HUES6 (cell line): ENCODE data around the gene CD81.

Experiments used
- H3K27ac ChIP-seq: 2 replicates; pipeline ENCODE4 v1.7.0; 2013; ENCODE audit warnings: low read depth, mild to moderate bottlenecking, low read length, inconsistent platforms
- H3K27me3 ChIP-seq: 2 replicates; pipeline ENCODE4 v1.6.1; 2013; ENCODE audit warnings: low read length; ENCODE audit not compliant: control insufficient read depth, insufficient read depth
- H3K36me3 ChIP-seq: 2 replicates; pipeline ENCODE4 v1.6.1; 2013; ENCODE audit warnings: low read length; ENCODE audit not compliant: control insufficient read depth, insufficient read depth
- H3K4me1 ChIP-seq: 2 replicates; pipeline ENCODE4 v1.6.1; 2013; ENCODE audit warnings: low read length; ENCODE audit not compliant: control insufficient read depth, insufficient read depth
- H3K4me3 ChIP-seq: 2 replicates; pipeline ENCODE4 v1.5.1; 2013; ENCODE audit warnings: low read depth, low read length
- H3K9ac ChIP-seq: one replicate; pipeline ENCODE4 v1.6.1; 2013; ENCODE audit warnings: mild to moderate bottlenecking, low read length
- H3K9me3 ChIP-seq: 2 replicates; pipeline ENCODE4 v1.6.1; 2013; ENCODE audit warnings: low read depth, low read length; ENCODE audit not compliant: control insufficient read depth, insufficient read depth

Gene CD81

DNA sequence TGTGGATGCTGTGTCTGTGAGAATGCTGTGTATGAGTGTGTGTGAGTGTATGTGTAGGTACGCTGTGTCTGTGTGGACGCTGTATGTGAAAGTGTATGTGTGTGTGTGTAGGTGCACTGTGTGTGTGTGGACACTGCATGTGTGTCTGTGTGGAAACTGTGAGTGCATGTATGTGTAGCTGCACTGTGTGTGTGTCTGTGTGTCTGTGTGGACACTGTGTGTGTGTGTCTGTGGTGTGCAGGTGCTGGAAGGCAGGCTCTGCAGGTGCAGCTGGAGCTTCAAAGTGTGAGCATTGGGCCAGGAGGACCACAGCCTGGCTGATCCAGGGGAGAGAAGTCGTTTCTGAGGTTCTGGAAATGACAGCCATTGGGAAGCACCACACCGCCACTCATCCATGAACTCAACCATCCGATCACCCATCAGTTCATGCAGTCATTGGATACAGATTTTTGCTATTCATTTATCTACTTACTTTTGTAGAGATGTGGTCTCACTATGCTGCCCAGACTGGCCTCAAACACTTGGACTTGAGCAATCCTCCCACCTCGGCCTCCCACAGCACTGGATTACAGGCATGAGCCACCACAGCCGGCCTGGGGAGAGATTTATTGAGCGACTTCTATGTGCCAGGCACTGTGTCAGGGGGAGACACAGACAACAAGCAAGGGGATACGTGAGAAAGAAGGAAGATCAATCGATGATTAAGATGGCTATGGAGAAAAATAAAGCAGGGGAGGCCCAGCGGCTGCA is 57.6 kb downstream of the CD81 start:
- H3K4me1 ChIP-seq, result no peaks in the 10 kb centered on the region
- no peak overlapping the region for H3K9ac ChIP-seq
- peaks cover 39% of the 10 kb centered on the region for H3K27me3 ChIP-seq

DNA sequence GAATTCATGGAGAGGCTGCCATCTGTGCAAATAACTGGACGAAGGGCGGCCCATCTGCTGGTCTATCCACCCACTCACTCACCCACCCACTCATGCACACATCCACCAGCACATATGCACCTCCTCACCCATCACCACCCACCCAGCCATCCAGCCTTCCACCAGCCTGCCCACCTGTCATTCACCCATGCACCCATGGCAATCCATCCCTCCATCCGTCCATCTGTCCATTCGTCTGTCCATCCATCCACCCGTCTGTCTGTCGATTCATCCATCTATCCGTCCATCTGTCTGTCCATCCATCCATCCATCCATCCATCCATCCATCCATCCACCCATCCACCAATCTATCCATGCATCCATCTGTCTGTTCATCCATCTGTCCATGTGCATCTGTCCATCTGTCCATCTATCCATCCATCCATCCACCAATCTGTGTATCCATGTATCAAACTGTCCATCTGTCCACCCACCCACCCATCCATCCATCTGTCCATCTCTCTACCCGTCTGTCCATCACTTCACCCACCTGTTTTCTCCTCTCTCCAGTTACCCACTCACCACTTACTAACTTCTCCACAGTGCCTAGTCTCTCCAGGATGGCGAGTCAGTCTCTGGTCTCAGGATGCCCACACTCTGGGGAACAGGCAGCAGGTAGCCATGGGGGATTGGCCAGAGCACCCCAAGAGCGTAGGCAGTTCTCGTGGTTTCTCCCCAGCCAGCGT is 58.3 kb downstream of the CD81 start:
- H3K9ac ChIP-seq, result no peak overlapping the region
- no peaks in the 10 kb centered on the region for H3K4me1 ChIP-seq
- no peaks in the 10 kb centered on the region; the same call in 1 of the 2 replicates for H3K9me3 ChIP-seq
- no peak overlapping the region for H3K4me3 ChIP-seq
- H3K36me3 ChIP-seq, result no peaks in the 10 kb centered on the region
- no peak overlapping the region for H3K27ac ChIP-seq
- H3K27me3 ChIP-seq, result peaks cover 47% of the 10 kb centered on the region

More for the DNA sequence above, 57.6 kb downstream of the CD81 start:
- H3K9me3 ChIP-seq, result no peaks in the 10 kb centered on the region; the same call in 1 of the 2 replicates
- H3K4me3 ChIP-seq, result no peak overlapping the region
- no peak overlapping the region for H3K27ac ChIP-seq
- H3K36me3 ChIP-seq, result no peaks in the 10 kb centered on the region

DNA sequence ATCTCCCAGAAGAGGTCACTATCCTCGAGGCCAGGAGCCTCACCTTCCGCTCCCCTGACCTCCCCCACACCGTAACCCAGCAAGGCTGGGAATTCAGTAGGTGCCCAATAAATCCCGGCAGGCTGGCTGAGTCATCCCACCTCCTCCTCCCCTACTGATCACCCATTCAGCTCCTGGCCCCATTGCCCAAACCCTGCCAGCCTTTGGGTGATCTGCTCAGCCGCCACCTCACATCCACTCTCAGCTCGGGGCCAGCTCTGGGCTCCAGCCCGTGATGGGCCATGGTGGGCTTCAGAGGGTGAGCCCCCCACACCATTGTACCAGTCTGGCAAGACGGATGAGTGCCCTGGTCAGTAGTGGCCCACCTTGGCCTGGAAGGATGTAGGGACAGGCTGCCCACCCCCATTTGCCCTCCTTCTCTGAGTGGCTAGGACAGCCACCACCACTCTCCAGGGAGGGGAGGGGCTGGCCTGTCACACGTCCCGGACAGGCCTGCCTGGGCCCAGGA is 59.0 kb downstream of the CD81 start:
- Histone ChIP-seq H3K9ac (no peak overlapping the region), H3K27me3 (peaks cover 53% of the 10 kb centered on the region), H3K4me3 (no peak overlapping the region), H3K4me1 (no peaks in the 10 kb centered on the region), H3K27ac (no peak overlapping the region), H3K36me3 (no peaks in the 10 kb centered on the region), H3K9me3 (no peaks in the 10 kb centered on the region)

DNA sequence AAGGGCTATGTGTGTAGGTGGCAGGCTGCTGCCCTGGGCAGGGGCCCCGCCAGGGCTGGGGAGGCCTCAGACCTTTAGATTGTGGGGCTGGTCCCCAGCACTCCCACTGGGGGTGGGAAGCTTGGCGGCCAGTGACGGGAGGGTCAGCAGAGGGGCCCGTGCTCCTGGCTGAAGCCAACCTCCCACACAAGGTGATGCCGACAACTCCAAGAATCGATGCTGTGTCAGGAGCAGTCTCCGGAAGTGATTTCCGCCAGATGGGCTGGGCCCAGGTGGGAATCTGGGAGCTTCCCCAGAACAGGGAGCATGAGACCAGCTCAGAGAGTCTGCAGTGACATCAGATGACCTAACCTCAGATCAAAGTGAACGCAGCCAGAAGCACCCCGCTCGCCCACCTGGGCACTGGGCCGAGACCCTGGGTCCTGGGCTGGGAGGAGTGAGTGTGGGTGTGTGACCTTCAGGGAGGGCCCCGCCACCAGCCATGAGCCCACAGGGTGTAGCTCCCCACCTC is 59.5 kb downstream of the CD81 start:
- no peaks in the 10 kb centered on the region for H3K36me3 ChIP-seq
- peaks cover 58% of the 10 kb centered on the region for H3K27me3 ChIP-seq

DNA sequence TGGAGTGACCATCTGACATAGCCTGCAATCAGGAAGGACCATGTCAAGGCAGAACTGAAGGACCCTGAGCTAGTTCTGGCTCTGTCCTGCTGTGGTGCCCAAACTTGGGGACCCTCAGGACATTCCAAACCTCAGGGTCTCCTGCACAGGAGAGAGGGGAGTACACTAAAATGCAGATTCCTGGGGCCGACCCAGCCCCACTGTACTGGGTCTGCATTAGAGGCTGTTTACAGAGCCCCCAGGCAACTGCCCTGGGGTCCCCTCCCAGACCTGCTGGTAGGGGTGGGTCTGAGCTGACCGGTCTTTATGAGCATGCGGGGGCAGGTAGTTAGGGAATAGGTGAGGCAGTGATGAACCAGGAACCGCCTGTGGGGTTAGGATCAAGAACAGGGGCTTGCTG is 60.4 kb downstream of the CD81 start:
- H3K4me1 ChIP-seq, result no peaks in the 10 kb centered on the region
- H3K9me3 ChIP-seq, result peaks cover under 1% of the 10 kb centered on the region; the same call in 1 of the 2 replicates

More for the DNA sequence above, 59.5 kb downstream of the CD81 start:
- Histone ChIP-seq H3K4me1 (no peaks in the 10 kb centered on the region), H3K9me3 (no peaks in the 10 kb centered on the region), H3K9ac (no peak overlapping the region), H3K4me3 (no peak overlapping the region), H3K27ac (no peak overlapping the region)

DNA sequence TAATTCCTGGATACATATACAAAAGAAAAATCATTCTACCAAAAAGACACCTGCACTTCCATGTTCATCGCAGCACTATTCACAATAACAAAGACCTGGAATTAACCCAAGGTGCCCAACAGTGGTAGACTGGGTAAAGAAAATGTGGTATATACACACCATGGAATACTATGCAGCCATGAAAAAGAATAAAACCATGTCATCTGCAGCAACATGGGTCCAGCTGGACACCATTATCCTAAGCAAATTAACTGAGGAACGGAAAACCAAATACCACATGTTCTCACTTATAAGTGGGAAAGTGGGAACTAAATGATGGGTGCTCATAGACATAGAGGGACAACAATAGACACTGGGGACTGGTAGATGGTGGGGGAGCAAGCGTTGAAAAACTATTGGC is 62.7 kb downstream of the CD81 start:
- Histone ChIP-seq H3K36me3 (no peaks in the 10 kb centered on the region), H3K27me3 (peaks cover 78% of the 10 kb centered on the region), H3K9ac (no peak overlapping the region), H3K4me1 (no peaks in the 10 kb centered on the region), H3K4me3 (no peak overlapping the region), H3K9me3 (peaks cover 5% of the 10 kb centered on the region; the same call in 1 of the 2 replicates), H3K27ac (no peak overlapping the region)

More for the DNA sequence above, 60.4 kb downstream of the CD81 start:
- H3K27ac ChIP-seq, result no peak overlapping the region
- no peak overlapping the region for H3K9ac ChIP-seq
- no peaks in the 10 kb centered on the region for H3K36me3 ChIP-seq
- no peak overlapping the region for H3K4me3 ChIP-seq
- peaks cover 68% of the 10 kb centered on the region for H3K27me3 ChIP-seq

DNA sequence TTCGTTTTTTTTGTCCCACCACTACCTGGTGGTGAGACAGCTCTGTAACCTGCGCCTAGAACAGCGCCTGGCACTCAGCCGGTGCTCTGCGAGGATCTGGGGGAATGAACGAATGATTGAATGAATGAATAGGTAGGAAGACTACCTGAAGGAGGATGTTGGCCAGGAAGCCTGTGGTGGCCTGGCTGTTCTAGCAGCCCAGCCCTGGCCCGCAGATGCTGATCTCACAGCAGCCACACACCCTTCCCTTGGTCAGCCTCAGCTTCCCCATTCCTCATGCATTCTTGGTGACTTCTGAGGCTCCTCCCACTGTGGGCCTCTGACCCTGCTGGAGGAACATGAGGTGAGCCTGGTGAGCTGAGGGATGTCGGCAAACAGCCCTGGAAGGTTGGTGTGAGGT is 63.5 kb downstream of the CD81 start:
- Histone ChIP-seq H3K4me3 (no peak overlapping the region), H3K9me3 (peaks cover 5% of the 10 kb centered on the region; the same call in 1 of the 2 replicates), H3K4me1 (no peaks in the 10 kb centered on the region), H3K27ac (no peak overlapping the region), H3K27me3 (peaks cover 79% of the 10 kb centered on the region), H3K36me3 (no peaks in the 10 kb centered on the region), H3K9ac (no peak overlapping the region)

DNA sequence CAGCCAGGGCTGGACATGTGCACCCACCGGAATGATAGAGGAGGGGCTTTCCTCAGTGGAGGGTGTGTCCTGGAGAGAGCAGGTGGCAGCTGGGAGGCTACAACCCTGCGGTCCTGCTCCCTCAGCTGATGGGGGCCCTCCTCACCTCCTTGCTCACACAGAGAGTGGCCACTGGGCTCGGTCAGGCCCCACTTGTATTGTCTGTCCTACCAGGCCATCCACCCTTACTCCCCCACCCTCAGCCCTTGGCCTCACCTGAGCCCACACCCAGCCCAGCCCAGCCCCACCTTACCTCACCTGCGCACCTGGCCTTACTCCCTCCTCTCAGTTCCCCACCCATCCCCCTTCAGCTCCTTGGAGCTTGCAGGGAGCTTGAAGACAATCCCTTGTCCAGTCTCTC is 64.1 kb downstream of the CD81 start:
- no peaks in the 10 kb centered on the region for H3K4me1 ChIP-seq
- H3K9me3 ChIP-seq, result peaks cover 5% of the 10 kb centered on the region; the same call in 1 of the 2 replicates
- H3K4me3 ChIP-seq, result no peak overlapping the region
- peaks cover 84% of the 10 kb centered on the region for H3K27me3 ChIP-seq
- H3K36me3 ChIP-seq, result no peaks in the 10 kb centered on the region
- H3K27ac ChIP-seq, result no peak overlapping the region
- no peak overlapping the region for H3K9ac ChIP-seq

DNA sequence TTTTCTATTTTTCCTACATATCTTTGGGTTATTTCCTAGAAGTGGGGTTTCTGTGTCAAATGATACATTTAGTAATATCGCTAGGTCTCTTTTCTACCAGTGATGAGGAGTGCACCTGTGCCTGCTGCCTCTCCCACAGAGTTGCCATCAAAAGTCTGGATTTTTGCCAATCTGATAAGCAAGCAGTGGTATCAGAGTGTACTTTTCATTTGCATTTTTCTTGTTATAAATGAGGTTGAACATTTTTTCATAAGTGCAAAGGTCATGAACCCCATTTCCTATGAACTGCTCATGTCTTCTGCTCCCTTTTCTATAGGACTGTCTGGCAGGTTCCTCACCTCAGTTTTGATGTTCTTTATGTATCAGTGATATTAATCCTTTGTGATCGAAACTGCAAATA is 65.5 kb downstream of the CD81 start:
- Histone ChIP-seq H3K27me3 (peaks cover 90% of the 10 kb centered on the region), H3K4me3 (no peak overlapping the region), H3K36me3 (no peaks in the 10 kb centered on the region), H3K4me1 (no peaks in the 10 kb centered on the region), H3K27ac (no peak overlapping the region), H3K9me3 (peaks cover 5% of the 10 kb centered on the region; the same call in 1 of the 2 replicates), H3K9ac (no peak overlapping the region)

DNA sequence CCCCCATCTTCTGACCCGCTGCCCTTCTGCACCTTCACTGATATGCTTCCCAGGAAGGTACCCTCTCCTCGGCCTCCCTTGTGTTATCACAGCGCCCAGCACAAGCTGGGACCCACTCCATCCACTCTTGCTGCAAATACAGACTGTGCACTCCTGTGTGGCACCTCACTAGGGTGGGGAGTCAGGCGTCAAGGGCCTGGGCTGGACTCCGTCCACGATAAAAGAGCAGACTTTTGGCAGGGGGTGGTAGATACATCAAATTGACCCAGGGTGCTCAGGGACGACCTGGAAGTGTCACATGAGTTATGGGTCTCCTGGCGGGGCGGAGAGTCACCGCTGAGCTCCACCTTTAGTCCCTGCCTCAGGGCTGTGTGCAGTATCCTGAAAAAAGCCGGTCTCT is 66.3 kb downstream of the CD81 start:
- no peak overlapping the region for H3K27ac ChIP-seq
- H3K4me1 ChIP-seq, result no peaks in the 10 kb centered on the region
- H3K36me3 ChIP-seq, result no peaks in the 10 kb centered on the region
- no peak overlapping the region; the same call in 1 of the 2 replicates for H3K4me3 ChIP-seq
- H3K9ac ChIP-seq, result no peak overlapping the region
- peaks cover 92% of the 10 kb centered on the region for H3K27me3 ChIP-seq
- peaks cover 5% of the 10 kb centered on the region; the same call in 1 of the 2 replicates for H3K9me3 ChIP-seq
